ENCODE measurements around the gene SIGMAR1.

DNA sequence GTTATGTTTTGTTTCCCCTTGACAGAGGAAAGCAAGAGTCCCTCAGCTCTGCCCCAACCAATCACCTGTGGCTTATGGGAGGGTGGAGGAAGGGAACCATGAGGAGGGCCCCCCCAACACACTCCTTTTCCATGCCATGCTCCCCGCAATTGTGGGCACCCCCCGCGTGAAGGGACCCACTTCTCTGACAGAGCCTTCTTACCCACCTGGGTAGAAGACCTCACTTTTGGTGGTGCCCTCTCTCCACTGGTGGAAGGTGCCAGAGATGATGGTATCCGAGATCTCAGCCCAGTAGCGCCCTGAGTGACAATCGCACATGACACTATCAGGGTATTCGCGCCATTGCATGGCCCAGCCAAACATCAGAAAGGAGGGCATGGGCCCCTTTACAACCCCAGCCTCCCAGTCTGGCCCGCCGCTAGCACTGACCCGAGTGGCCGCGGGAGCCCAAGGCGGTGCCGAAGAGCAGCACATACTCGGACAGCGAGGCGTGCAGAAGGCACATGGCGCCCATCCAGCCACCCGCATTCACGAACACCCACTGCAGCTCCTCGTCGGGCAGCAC lies 714 bp downstream of the SIGMAR1 start:
- TF ChIP-seq, protein P1, sequence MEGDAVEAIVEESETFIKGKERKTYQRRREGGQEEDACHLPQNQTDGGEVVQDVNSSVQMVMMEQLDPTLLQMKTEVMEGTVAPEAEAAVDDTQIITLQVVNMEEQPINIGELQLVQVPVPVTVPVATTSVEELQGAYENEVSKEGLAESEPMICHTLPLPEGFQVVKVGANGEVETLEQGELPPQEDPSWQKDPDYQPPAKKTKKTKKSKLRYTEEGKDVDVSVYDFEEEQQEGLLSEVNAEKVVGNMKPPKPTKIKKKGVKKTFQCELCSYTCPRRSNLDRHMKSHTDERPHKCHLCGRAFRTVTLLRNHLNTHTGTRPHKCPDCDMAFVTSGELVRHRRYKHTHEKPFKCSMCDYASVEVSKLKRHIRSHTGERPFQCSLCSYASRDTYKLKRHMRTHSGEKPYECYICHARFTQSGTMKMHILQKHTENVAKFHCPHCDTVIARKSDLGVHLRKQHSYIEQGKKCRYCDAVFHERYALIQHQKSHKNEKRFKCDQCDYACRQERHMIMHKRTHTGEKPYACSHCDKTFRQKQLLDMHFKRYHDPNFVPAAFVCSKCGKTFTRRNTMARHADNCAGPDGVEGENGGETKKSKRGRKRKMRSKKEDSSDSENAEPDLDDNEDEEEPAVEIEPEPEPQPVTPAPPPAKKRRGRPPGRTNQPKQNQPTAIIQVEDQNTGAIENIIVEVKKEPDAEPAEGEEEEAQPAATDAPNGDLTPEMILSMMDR (IDR thresholded peaks at IDR 0.05; ENCODE audit: poor library complexity, severe bottlenecking) = no peak
- TF ChIP-seq POLR2AphosphoS5 (IDR thresholded peaks at IDR 0.05) = no peak
- TF ChIP-seq TAF1 (IDR thresholded peaks at IDR 0.05; ENCODE audit: low read depth) = no peak
- no peak for TF ChIP-seq RAD21 (conservative IDR thresholded peaks at IDR 0.05)
